ENCODE data around the gene RPS21.

RPS21 gene

GRCh38 chr20:62387933-62388635, 1.2 kb downstream of the RPS21 start:
- POLR2A ChIA-PET, result interaction anchor here (1.1 kb wide), 1 partner anchor 23 kb away, joined by 3 read pairs; no protein-coding TSS in a partner anchor
- DNase-seq (ENCODE audit: extremely low spot score), result no peak
- TF ChIP-seq CTCF (IDR thresholded peaks at IDR 0.05; ENCODE audit: control extremely low read depth, extremely low read depth, low read depth, missing control alignments), result no peak
- CTCF ChIA-PET, result interaction anchor here (1.0 to 1.4 kb wide), 2 partner anchors 17 to 87 kb away, joined by 3 to 4 read pairs; no protein-coding TSS in a partner anchor

- POLR2A ChIA-PET, result interaction anchor here (1.1 kb wide), 1 partner anchor 24 kb away, joined by 3 read pairs; no protein-coding TSS in a partner anchor
- CTCF ChIA-PET, result interaction anchor here (0.9 to 1.4 kb wide), 3 partner anchors 16 to 88 kb away, joined by 3 to 4 read pairs (median 3); no protein-coding TSS in a partner anchor
- no peak for DNase-seq (ENCODE audit: extremely low spot score)
- no peak for TF ChIP-seq CTCF (IDR thresholded peaks at IDR 0.05; ENCODE audit: control extremely low read depth, extremely low read depth, low read depth, missing control alignments)
Observed at GRCh38 chr20:62388839-62389600, 2.1 kb downstream of the RPS21 start.

GRCh38 chr20:62389601-62390087, 2.7 kb downstream of the RPS21 start:
- POLR2A ChIA-PET, result no interaction called here
- TF ChIP-seq CTCF (IDR thresholded peaks at IDR 0.05; ENCODE audit: control extremely low read depth, extremely low read depth, low read depth, missing control alignments), result no peak
- DNase-seq (ENCODE audit: extremely low spot score), result no peak
- CTCF ChIA-PET, result interaction anchor here (0.9 to 1.1 kb wide), 2 partner anchors 11 to 21 kb away, joined by 3 to 4 read pairs; no protein-coding TSS in a partner anchor

GRCh38 chr20:62390317-62391164, 3.6 kb downstream of the RPS21 start:
- POLR2A ChIA-PET, result no interaction called here
- CTCF ChIA-PET, result interaction anchor here (1.1 to 1.2 kb wide), 3 partner anchors 8 to 20 kb away, joined by 4 read pairs; no protein-coding TSS in a partner anchor

GRCh38 chr20:62391165-62392076, 4.5 kb downstream of the RPS21 start:
- ChIA-PET CTCF (interaction anchor here (1.1 to 1.2 kb wide), 2 partner anchors 9 to 19 kb away, joined by 4 read pairs; no protein-coding TSS in a partner anchor), POLR2A (no interaction called here)
- TF ChIP-seq CTCF (IDR thresholded peaks at IDR 0.05; ENCODE audit: control extremely low read depth, extremely low read depth, low read depth, missing control alignments), result no peak
- DNase-seq (ENCODE audit: extremely low spot score), result no peak

More at GRCh38 chr20:62390317-62391164, 3.6 kb downstream of the RPS21 start:
- no peak for DNase-seq (ENCODE audit: extremely low spot score)
- no peak for TF ChIP-seq CTCF (IDR thresholded peaks at IDR 0.05; ENCODE audit: control extremely low read depth, extremely low read depth, low read depth, missing control alignments)
